GM19035 (cell line): ENCODE measurements around the gene ZNF787.
A peak's percentile ranks its signal among the peaks of the same experiment; 100 is the strongest.

Experiments used
- ATAC-seq: cut with Tn5 transposase; IDR thresholded peaks from one replicate; pipeline ENCODE4 v1.9.1; 2021; ENCODE audit not compliant: unreplicated experiment

The ZNF787 gene

GRCh38 chr19:56091751-56092546 lies 29.1 kb downstream of the ZNF787 start:
- ATAC-seq, result no peak

DNA sequence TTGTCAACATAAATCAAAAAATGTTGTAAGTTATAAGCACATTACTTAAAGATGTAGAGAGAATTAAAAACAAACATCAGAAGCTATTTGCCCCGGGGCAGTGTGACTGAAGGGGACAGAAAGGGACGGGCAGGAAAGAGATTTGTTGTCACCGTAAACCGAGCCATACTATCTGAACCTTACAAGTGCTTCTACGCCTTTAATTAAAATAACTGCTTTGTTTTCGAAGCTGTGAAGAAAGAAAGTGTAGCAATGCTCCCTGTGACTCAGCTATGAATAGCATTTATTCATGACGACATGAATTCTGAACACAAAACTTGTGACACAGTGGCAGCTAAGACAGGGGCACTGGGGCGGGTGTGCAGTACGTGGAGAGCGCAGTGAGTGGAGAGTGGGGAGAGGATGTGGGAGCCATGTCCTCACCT lies 30.0 kb downstream of the ZNF787 start:
- ATAC-seq, result no peak

DNA sequence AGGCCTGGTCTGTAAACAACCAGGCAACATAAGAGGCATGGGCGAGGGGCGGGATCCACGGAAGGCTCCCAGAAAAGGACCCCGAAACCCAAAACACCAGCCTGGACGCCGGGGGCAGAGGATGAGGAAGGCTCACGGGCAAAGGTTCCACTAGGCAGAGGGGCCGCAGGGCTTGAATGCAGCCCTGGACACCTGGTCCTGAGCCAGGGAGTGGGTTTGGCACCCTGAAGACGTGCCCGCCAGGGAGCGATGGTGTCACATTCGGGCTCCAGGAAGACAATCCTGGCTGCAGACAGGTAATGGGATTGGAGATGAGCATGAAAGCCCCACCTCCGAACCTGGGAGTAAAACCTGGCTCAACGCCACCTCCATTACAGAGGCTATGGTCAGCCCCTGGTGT lies 31.8 kb downstream of the ZNF787 start:
- ATAC-seq, result no peak

GRCh38 chr19:56088497-56089215 lies 32.4 kb downstream of the ZNF787 start:
- ATAC-seq, result no peak

DNA sequence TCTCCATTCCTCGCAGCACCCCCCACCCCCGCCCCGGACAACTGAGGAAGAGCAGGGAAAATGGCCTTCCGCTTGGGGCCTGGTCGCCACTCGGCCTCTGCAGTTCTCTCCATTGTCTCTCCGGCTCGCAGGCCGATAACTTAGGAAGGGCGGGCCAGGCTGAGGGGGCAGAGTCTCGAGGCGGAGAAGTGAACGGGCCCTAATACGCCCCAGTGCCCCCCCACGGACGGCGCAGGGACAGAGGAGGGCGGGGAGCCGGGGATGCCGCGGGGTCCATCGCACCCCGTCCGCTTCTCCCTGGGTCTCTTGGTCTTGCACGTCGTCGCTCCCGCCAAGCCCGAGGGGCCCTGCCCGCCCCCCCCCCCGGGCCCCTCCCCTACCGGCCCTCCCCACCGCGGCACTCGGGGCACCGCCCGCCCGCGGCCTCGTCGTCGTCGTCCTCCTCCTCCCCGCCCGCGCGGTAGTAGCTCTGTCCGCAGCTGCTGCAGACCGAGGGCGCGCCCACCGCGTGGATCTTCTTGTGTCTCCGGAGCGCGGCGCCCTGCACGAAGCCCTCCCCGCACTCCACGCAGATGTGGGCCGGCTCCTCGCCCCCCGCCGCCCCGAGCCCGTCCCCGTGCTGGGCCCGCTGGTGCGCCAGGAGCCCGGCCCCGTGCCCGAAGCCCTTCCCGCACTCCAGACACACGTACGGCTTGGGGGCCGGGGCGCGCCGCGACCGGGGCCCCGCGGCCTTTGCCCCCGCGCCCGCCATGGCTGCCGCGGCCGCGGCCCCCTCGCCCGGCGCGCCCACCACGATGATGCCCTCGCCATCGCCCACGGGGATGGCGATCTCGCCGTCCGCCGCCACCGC lies 33.2 kb downstream of the ZNF787 start:
- no peak for ATAC-seq

- ATAC-seq, result no peak
Measured at GRCh38 chr19:56086671-56087430, 34.2 kb downstream of the ZNF787 start.

DNA sequence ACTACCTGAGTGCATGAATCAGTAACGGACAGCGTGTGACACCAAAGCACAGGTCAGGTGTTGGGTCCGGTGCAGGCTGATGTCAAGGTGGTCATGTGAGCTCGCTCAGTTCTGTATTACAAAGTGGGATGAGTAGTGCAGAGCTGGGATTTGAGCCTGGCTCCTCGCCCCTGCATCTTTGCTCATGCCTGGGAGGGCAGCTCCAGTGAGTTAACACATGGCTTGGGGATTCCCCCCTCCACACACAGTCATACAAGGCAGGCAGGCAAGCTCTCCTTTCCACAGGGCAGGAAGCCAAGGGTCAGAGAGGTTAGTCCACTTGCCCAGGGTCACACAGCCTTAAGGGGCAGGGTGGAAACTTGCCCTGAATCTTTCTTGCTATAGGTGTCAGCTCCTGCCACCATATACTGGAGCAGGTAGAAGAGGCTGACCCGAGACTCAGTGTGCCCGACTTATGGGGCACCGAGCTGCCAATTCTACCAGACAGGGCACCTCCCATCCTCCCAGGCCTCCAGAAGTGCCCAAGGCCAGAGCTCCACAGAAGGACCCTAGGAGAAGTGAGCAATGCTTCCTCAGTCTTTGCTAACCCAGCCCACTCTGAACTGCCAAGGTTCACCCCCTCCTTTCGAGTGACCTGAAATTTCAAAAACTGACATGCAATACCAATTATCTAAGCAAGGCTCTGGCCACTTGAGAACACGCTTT lies 35.4 kb downstream of the ZNF787 start:
- no peak for ATAC-seq

DNA sequence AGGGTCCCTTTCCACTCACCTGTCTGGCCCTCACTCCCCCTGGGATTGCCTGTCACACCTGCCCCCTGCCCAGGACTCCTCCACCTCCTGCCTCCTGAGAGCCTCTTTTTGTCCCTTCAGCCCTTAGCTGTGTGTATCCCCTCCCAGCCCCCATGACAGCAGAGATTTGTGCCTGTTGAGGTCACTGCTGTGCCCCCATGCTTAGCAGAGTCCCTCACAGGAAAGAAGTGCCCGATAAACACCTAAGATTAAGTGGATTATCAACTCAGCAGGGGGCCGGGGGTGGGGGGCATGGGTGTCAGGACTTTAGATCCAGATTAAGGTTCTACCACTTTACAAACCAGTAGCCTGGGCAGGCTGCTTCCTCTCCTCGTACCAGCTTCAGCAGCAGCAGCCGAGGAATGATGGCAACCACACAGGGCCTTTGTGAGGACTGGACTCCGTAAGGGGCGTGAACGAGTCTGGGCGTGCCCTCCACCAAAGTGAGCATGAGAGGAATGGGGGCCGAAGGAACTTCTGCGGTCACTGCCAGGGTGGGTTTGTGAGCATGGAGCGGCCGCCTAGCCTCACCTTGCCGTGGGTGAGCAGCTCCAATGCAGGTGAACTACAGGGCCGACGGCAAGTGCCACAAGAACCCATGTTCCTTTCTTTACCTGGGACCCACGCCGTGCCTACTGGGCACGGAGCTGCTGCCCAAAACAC lies 36.1 kb downstream of the ZNF787 start:
- ATAC-seq, result no peak

DNA sequence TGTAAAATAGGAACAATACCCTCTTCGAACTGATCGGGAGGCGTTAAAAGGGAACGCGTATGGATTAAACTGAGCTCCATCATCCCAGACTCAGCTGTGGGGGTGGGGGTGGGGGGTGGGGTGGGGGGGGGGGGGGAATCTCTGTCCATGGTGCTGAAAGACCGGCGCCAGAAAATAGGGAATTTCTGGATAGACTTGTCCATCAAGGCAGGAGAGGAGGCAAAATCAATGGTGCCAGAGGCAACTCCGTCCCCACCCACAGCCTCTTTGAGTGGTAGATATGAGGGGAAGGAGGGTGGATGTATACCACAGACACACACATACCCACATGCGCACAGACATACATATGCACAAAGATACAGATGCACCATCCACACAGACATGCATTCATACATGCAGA lies 37.4 kb downstream of the ZNF787 start:
- ATAC-seq, result no peak

DNA sequence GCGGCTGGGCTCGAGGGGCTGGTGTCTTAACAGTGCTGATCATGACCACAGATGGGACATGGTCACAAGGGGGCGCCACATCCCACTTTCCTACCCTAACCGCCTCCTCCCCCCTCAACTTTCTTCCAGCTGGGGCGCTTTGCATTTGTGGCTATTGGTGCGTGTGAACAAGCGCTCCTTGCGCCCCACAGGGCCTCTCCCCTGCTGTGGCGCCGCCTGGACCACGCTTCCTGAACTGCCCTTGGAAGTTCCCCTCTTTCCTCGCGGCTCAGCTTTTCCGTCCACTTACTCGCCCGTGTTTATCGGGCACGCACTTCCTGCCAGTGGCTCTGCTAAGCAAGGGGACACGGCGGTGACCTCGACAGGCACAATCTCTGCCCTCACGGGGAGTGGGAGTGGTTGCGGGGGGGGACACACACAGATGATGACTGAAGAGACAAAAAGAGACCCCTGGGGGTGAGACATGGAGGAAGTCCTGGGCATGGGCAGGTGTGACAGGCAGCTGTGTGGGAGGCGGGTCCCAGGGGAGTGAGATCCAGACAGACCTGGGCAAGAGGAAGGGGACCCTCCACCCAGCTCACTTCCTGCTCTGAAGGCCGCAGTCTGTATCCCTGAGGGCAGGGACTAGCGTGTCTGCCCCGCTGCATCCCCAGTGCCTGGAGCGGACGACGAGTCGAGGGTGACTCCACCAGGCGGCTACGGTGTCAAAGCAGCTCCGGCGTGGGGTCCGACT lies 40.3 kb downstream of the ZNF787 start:
- peak; percentile 63 for ATAC-seq

- ATAC-seq, result no peak
Measured at GRCh38 chr19:56079609-56080008, 41.5 kb downstream of the ZNF787 start.

GRCh38 chr19:56076498-56076897 lies 44.6 kb downstream of the ZNF787 start:
- ATAC-seq, result no peak

- no peak for ATAC-seq
Measured at GRCh38 chr19:56071151-56071550, 49.9 kb downstream of the ZNF787 start.

- no peak for ATAC-seq
Measured at GRCh38 chr19:56069642-56070041, 51.5 kb downstream of the ZNF787 start.

GRCh38 chr19:56066152-56067023 lies 54.7 kb downstream of the ZNF787 start:
- ATAC-seq, result no peak

DNA sequence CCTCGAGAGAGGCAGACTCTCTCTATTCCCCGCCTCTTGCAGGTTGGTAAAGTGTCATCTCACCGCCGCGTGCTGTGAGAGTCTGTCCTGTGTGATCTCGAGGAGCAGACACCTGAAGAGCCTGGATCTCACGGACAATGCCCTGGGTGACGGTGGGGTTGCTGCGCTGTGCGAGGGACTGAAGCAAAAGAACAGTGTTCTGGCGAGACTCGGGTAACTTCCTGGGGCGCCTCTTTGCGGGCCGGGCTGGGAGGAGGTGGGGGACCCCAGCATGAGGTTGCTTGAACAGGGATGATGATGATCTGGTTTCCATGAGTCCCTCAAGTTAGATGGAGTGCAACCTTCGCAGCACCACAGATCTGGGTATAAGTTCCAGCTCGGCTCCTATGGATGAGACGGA lies 67.5 kb downstream of the ZNF787 start:
- no peak for ATAC-seq
